ENCODE measurements around the gene GRM5.
"Not testable (repeated sequence)": the region's sequence is repeated elsewhere in the genome, so short reads cannot be mapped to it uniquely, and the experiment has no call there.

The GRM5 gene

GRCh38 chr11:89065651-89066201 is at the start of gene GRM5:
Gene GRM5, minus strand, starts transcription at chr11:89065982. Its CDS starts 18,110 bp downstream, at chr11:89047872.
- not testable (repeated sequence) for DNase-seq

GRCh38 chr11:89097956-89098355 is 32.2 kb upstream of the GRM5 start:
- DNase-seq = peak in 1 of 2 experiments; percentile 16

GRCh38 chr11:89093806-89094205 is 28.0 kb upstream of the GRM5 start:
- not testable (repeated sequence) for DNase-seq

- DNase-seq = not testable (repeated sequence)
Observed at GRCh38 chr11:89084951-89085350, 19.2 kb upstream of the GRM5 start.

- DNase-seq = not testable (repeated sequence)
Observed at GRCh38 chr11:89070911-89071310, 5.1 kb upstream of the GRM5 start.

- no peak for DNase-seq
Observed at GRCh38 chr11:89067264-89067663, 1.5 kb upstream of the GRM5 start.

GRCh38 chr11:89065066-89065465 is 716 bp downstream of the GRM5 start:
- DNase-seq = no peak

GRCh38 chr11:89063481-89063951 is 2.3 kb downstream of the GRM5 start:
- DNase-seq = not testable (repeated sequence)

- not testable (repeated sequence) for DNase-seq
Observed at GRCh38 chr11:89062771-89063298, 2.9 kb downstream of the GRM5 start.

GRCh38 chr11:89061839-89062238 is 3.9 kb downstream of the GRM5 start:
- DNase-seq = not testable (repeated sequence)

GRCh38 chr11:89057406-89057805 is 8.4 kb downstream of the GRM5 start:
- DNase-seq = not testable (repeated sequence)

GRCh38 chr11:89052220-89052619 is 13.6 kb downstream of the GRM5 start:
- no peak for DNase-seq

GRCh38 chr11:89047159-89047558 is 18.6 kb downstream of the GRM5 start:
- DNase-seq = not testable (repeated sequence)

GRCh38 chr11:89043861-89044588 is 21.8 kb downstream of the GRM5 start:
- DNase-seq = not testable (repeated sequence)

- not testable (repeated sequence) for DNase-seq
Observed at GRCh38 chr11:89029671-89030070, 36.1 kb downstream of the GRM5 start.

- DNase-seq = no peak
Observed at GRCh38 chr11:89021339-89021738, 44.4 kb downstream of the GRM5 start.

- DNase-seq = not testable (repeated sequence)
Observed at GRCh38 chr11:89019827-89020547, 45.8 kb downstream of the GRM5 start.

- DNase-seq = no peak
Observed at GRCh38 chr11:89016214-89016613, 49.6 kb downstream of the GRM5 start.

GRCh38 chr11:89015614-89016013 is 50.2 kb downstream of the GRM5 start:
- no peak for DNase-seq

GRCh38 chr11:89000852-89001251 is 64.9 kb downstream of the GRM5 start:
- DNase-seq = not testable (repeated sequence)

- no peak for DNase-seq
Observed at GRCh38 chr11:88979641-88980040, 86.1 kb downstream of the GRM5 start.

GRCh38 chr11:88978992-88979391 is 86.8 kb downstream of the GRM5 start:
- not testable (repeated sequence) for DNase-seq

GRCh38 chr11:88975441-88975840 is 90.3 kb downstream of the GRM5 start:
- not testable (repeated sequence) for DNase-seq

Measured in NCI-H446 (cell line).